Kasumi-1 (cell line): ENCODE measurements around the gene PIAS2.

Experiments
- DNase-seq, 2 experiments: peaks; one replicate each; lab custom pipeline; 2025; lab: John Stamatoyannopoulos, UW

PIAS2 gene

DNA sequence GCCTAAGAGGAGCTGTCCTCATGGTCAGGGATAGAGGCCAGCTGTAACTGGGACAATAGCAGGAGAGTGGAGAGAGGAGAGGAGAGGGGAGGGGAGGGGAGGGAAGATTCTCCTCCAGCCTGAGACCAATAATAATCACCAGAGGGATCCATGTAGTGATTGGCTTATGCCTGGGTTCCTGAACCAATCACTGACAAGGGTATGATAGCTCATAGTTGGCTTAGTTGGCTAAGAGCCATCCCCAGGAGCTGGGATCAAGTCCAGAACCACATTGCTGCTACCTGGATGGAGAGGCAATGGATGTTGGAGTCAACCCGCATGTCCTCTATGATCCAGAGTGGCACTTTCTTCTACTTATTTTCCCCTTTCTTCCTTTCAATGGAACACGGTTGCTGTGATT lies 152.7 kb downstream of the PIAS2 start:
- no peak for DNase-seq

DNA sequence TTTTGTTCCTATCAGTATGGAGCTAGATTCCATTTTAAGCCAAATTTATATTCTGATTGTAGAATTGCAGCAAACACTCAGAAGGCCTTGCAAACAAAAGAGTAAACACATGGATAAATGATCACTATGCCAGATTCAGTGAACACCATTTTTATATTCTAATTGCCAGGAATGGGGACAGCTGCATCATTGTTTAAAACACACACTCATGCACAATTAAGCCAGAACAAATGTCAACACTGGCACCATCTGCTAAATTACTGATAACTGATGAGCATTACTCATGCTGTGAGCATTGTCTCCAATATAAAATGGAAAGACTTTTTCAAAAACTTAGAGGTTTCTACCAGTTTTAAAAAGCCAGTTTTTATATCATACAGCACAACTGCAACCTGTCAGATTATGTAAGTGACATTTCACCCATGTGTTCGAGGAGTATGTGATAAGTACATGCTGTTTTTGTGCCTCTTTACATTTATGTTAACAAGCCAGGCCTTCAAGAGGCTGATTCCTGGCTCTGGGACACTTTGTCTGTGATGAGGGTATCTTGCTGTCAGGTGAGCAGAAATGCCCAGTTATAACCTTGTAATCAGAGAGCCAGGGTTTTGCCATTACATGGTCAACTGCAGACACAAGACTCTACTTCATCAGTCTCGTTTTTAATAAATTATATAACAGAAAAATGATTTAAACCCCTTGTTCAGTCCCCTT lies 156.1 kb downstream of the PIAS2 start:
- no peak for DNase-seq

DNA sequence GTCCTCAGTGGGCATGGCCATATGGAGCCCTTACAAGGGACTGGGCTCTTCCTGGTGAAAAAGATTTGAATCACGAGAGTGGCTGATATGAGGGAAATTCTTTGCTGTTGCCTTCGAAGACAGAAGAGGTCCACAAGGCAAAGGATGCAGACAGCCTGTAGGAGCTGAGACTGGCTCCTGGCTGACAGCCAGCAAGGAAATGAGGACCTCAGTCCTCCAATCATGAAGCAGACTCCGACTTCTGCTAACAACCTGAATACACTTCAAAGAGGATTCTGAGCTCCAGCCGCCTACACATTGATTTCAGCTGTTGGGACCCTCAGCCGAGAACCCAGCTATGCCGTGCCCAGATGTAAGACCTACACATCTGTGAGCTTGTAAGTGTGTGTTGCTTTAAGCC lies 157.4 kb downstream of the PIAS2 start:
- DNase-seq: no peak

DNA sequence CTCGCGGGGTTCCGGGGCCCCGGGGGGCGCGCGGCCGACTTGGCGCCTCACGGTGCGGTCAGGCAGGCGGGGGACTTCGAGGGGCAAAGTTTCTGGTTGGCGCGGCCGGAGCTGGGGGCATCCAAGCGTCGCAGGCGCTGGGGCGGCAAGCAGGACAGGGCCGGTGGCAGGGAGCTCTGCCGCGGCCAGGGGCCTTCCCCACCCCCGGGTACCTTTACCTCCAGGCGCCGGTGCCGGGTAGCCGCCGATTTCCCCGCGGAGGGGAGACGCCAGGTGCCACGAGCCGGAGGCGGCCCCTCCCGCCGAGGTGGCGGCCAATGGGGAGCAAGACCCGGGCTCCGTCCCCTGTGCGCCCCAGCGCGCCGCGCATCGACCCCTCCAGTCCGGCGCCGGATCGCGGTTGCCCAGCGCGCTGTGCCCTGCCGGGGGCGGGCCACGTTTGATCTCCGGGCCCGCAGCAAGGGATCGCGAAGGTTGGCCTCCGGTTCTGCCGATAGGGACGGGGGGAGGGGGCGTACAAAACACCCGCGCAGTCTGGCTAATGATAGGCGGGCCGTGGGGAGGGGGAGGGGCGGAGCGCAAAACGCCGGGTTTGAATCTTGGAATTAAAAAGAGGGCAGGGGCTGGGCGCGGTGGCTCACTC lies 160.6 kb downstream of the PIAS2 start, which contains the start of gene ST8SIA5:
Gene ST8SIA5, minus strand, starts transcription at position 495 of the 643 bp plus-strand sequence. CDS start 545 bp downstream, outside the sequence.
- no peak for DNase-seq

- no peak for DNase-seq
Measured at GRCh38 chr18:46756025-46756558, 161.2 kb downstream of the PIAS2 start.

GRCh38 chr18:46755315-46756024 lies 161.8 kb downstream of the PIAS2 start:
- peak; percentile 46 to 53 for DNase-seq

DNA sequence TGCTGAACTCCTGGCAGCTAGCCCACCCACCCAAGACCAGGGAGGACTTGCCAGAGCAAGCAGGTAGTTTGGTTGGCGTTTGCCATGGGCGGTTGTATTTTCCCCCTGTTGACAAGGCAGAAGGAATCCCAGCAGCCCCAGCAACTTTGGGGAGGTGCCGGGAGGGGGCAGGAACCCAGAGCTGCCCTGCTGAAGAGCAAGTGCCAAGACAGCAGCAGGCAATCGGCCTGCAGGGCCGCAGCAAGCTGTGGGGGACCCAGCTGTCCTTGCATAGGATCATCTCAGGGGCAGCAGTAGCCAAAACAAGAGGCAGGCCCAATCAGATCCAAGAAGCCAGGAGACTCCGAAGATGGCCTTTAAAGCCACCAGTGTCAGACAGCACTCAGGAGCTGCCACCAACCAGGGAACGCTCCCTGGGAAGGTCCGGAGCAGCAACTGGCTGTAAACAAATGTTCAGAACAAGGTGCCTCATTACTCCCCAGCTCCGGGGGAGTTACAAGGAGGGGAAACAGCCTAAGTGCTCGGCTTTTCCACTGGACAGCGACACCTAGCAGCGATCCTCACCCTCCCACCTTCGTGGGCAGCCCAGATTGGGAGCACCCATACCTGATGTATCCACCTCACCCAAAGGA lies 162.5 kb downstream of the PIAS2 start:
- no peak for DNase-seq

DNA sequence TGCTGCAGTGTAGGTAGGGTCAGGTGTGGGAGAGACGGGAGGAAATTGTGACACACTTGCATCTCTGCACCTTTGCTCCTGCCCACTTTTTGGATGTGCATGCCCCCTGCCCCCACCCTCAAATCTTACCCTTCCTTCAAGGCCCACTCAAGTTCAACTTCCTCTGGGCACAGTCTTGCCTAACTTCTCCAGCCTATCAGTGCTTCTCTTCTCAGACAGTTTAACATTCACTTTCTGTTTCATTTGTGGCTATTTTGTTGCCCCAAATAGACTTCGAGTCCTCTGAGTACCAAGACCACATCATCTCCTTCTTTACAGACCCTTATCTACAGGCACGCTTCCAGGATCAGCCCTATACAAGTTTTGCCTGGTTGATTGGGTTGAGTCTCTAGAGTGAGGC lies 163.1 kb downstream of the PIAS2 start:
- peak; percentile 36 to 40 for DNase-seq
